ENCODE data around the gene FGD4. TPM values are rescaled to one million over a fixed set of nuclear protein-coding genes. Genes with fewer than 3 reads are reported as not detected.

FGD4 gene
- total and polyA plus RNA-seq, 2 experiments from 2014 or later, result 1.1 to 3.4 TPM

- 0 to 1% methylated on average over 6 of the region's 6 CpGs for WGBS, 2 experiments (ENCODE audit: low coverage in 1 of 2, low lambda C conversion rate in 2 of 2, missing lambda C conversion rate in 2 of 2)
- in situ Hi-C loops (cut with MboI), result no loop called here
- peak overlapping the region; percentile 62 for H2AFZ ChIP-seq
- H3K4me3 ChIP-seq, result peak overlapping the region; percentile 74
- H3K9ac ChIP-seq, result peak overlapping the region; percentile 69
- peak; percentile 88 for DNase-seq
- H3K4me2 ChIP-seq (ENCODE audit: unreplicated experiment), result peak overlapping the region; percentile 87
- peak overlapping the region; percentile 51 for H3K27ac ChIP-seq
- H3K4me1 ChIP-seq (ENCODE audit: insufficient read depth), result peaks cover 26% of the 10 kb centered on the region
- no peak for TF ChIP-seq EZH2 (IDR thresholded peaks at IDR 0.05; ENCODE audit: insufficient read depth, poor library complexity, severe bottlenecking)
- TF ChIP-seq EZH2phosphoT487 (IDR thresholded peaks at IDR 0.05; ENCODE audit: insufficient read depth, low read depth), result no peak
- no peaks in the 10 kb centered on the region for H3K9me3 ChIP-seq (ENCODE audit: low read depth)
- peaks cover 7% of the 10 kb centered on the region; the same call in 1 of the 2 replicates for H3K79me2 ChIP-seq (ENCODE audit: insufficient read depth)
- H3K9me2 ChIP-seq (ENCODE audit: insufficient read depth), result no peaks in the 10 kb centered on the region
- H3K36me3 ChIP-seq (ENCODE audit: low read depth), result no peaks in the 10 kb centered on the region
- no peaks in the 10 kb centered on the region for H4K20me1 ChIP-seq (ENCODE audit: insufficient read depth)
- peaks cover 29% of the 10 kb centered on the region for H3F3A ChIP-seq (ENCODE audit: insufficient read depth)
- no peaks in the 10 kb centered on the region for H3K27me3 ChIP-seq (replicated peaks; ENCODE audit: insufficient read depth)
Observed at GRCh38 chr12:32533971-32534590, 134.7 kb downstream of the FGD4 start.

- Histone ChIP-seq H3K36me3 (ENCODE audit: low read depth) (no peaks in the 10 kb centered on the region), H3K4me1 (ENCODE audit: insufficient read depth) (peaks cover 26% of the 10 kb centered on the region), H3K27me3 (replicated peaks; ENCODE audit: insufficient read depth) (no peaks in the 10 kb centered on the region), H3K27ac (peak overlapping the region; percentile 51), H3K4me3 (peak overlapping the region; percentile 74), H4K20me1 (ENCODE audit: insufficient read depth) (no peaks in the 10 kb centered on the region), H3K79me2 (ENCODE audit: insufficient read depth) (peaks cover 7% of the 10 kb centered on the region; the same call in 1 of the 2 replicates), H3F3A (ENCODE audit: insufficient read depth) (peaks cover 29% of the 10 kb centered on the region), H3K4me2 (ENCODE audit: unreplicated experiment) (peak overlapping the region; percentile 87), H3K9me2 (ENCODE audit: insufficient read depth) (no peaks in the 10 kb centered on the region), H2AFZ (peak overlapping the region; percentile 62), H3K9ac (peak overlapping the region; percentile 69), H3K9me3 (ENCODE audit: low read depth) (no peaks in the 10 kb centered on the region)
- in situ Hi-C loops (cut with MboI), result no loop called here
- TF ChIP-seq EZH2phosphoT487 (IDR thresholded peaks at IDR 0.05; ENCODE audit: insufficient read depth, low read depth), result no peak
- no peak for TF ChIP-seq EZH2 (IDR thresholded peaks at IDR 0.05; ENCODE audit: insufficient read depth, poor library complexity, severe bottlenecking)
- peak; percentile 17 for DNase-seq
- 4 to 11% methylated on average over 1 of the region's 1 CpG for WGBS, 2 experiments (ENCODE audit: low coverage in 1 of 2, low lambda C conversion rate in 2 of 2, missing lambda C conversion rate in 2 of 2)
Observed at GRCh38 chr12:32534698-32535097, 135.3 kb downstream of the FGD4 start.

GRCh38 chr12:32535288-32535999 lies 136.1 kb downstream of the FGD4 start:
- no peaks in the 10 kb centered on the region for H3K9me2 ChIP-seq (ENCODE audit: insufficient read depth)
- TF ChIP-seq EZH2 (IDR thresholded peaks at IDR 0.05; ENCODE audit: insufficient read depth, poor library complexity, severe bottlenecking), result no peak
- no peak for TF ChIP-seq EZH2phosphoT487 (IDR thresholded peaks at IDR 0.05; ENCODE audit: insufficient read depth, low read depth)
- peak overlapping the region; percentile 69 for H3K9ac ChIP-seq
- H3K4me1 ChIP-seq (ENCODE audit: insufficient read depth), result peaks cover 26% of the 10 kb centered on the region
- H4K20me1 ChIP-seq (ENCODE audit: insufficient read depth), result no peaks in the 10 kb centered on the region
- peaks cover 29% of the 10 kb centered on the region for H3F3A ChIP-seq (ENCODE audit: insufficient read depth)
- H3K4me2 ChIP-seq (ENCODE audit: unreplicated experiment), result peak overlapping the region; percentile 87
- H2AFZ ChIP-seq, result peak overlapping the region; percentile 62
- WGBS, 2 experiments (ENCODE audit: low coverage in 1 of 2, low lambda C conversion rate in 2 of 2, missing lambda C conversion rate in 2 of 2), result 3% methylated on average over 6 of the region's 6 CpGs
- no peaks in the 10 kb centered on the region for H3K27me3 ChIP-seq (replicated peaks; ENCODE audit: insufficient read depth)
- H3K9me3 ChIP-seq (ENCODE audit: low read depth), result no peaks in the 10 kb centered on the region
- peaks cover 7% of the 10 kb centered on the region; the same call in 1 of the 2 replicates for H3K79me2 ChIP-seq (ENCODE audit: insufficient read depth)
- peak; percentile 76 for DNase-seq
- H3K4me3 ChIP-seq, result peak overlapping the region; percentile 74
- in situ Hi-C loops (cut with MboI), result no loop called here
- peak overlapping the region; percentile 51 for H3K27ac ChIP-seq
- H3K36me3 ChIP-seq (ENCODE audit: low read depth), result no peaks in the 10 kb centered on the region

GRCh38 chr12:32536000-32536345 lies 136.6 kb downstream of the FGD4 start:
- H3K9me3 ChIP-seq (ENCODE audit: low read depth), result no peaks in the 10 kb centered on the region
- peak overlapping the region; percentile 74 for H3K4me3 ChIP-seq
- no peaks in the 10 kb centered on the region for H4K20me1 ChIP-seq (ENCODE audit: insufficient read depth)
- H3K9me2 ChIP-seq (ENCODE audit: insufficient read depth), result no peaks in the 10 kb centered on the region
- no peaks in the 10 kb centered on the region for H3K36me3 ChIP-seq (ENCODE audit: low read depth)
- peaks cover 7% of the 10 kb centered on the region; the same call in 1 of the 2 replicates for H3K79me2 ChIP-seq (ENCODE audit: insufficient read depth)
- peak overlapping the region; percentile 62 for H2AFZ ChIP-seq
- no peak for DNase-seq
- H3K4me2 ChIP-seq (ENCODE audit: unreplicated experiment), result peak overlapping the region; percentile 87
- H3K27ac ChIP-seq, result 0 out of 2 replicates have a peak overlapping the region, but pooled peaks have one; percentile 51
- peak overlapping the region; percentile 69; the same call in 1 of the 2 replicates for H3K9ac ChIP-seq
- no peaks in the 10 kb centered on the region for H3K27me3 ChIP-seq (replicated peaks; ENCODE audit: insufficient read depth)
- in situ Hi-C loops (cut with MboI), result no loop called here
- 37 to 53% methylated on average over 1 of the region's 1 CpG for WGBS, 2 experiments (ENCODE audit: low coverage in 1 of 2, low lambda C conversion rate in 2 of 2, missing lambda C conversion rate in 2 of 2)
- TF ChIP-seq EZH2 (IDR thresholded peaks at IDR 0.05; ENCODE audit: insufficient read depth, poor library complexity, severe bottlenecking) (no peak), EZH2phosphoT487 (IDR thresholded peaks at IDR 0.05; ENCODE audit: insufficient read depth, low read depth) (no peak)
- H3K4me1 ChIP-seq (ENCODE audit: insufficient read depth), result peaks cover 26% of the 10 kb centered on the region
- H3F3A ChIP-seq (ENCODE audit: insufficient read depth), result peaks cover 29% of the 10 kb centered on the region

Measured in GM23248 (cell line).